ENCODE measurements around the gene HIVEP1. TPM values are rescaled to one million over a fixed set of nuclear protein-coding genes. Genes with fewer than 3 reads are reported as not detected.

The HIVEP1 gene
- total RNA-seq, 1 experiment from 2014 or later = 16.7 TPM

GRCh38 chr6:11974089-11974488, 38.0 kb upstream of the HIVEP1 start:
- no TSS peak for BruUV-seq (replicated peaks)
- ChIA-PET POLR2A (no interaction called here), CTCF (no interaction called here)
- H3K4me1 ChIP-seq (ENCODE audit: control insufficient read depth, insufficient read depth, low read length) = no peaks in the 10 kb centered on the region
- in situ Hi-C loops (cut with HindIII; ENCODE audit: low pct_unique_long_range_greater_than_20kb, low sequenced_read_pairs) = no loop called here
- no peak overlapping the region for H3K27ac ChIP-seq (ENCODE audit: low read length)
- no peaks in the 10 kb centered on the region for H3K27me3 ChIP-seq (ENCODE audit: control insufficient read depth, insufficient read depth, low read length)
- TF ChIP-seq SIN3A (IDR thresholded peaks at IDR 0.05; ENCODE audit: borderline replicate concordance, insufficient read depth, low read depth, low read length) (no peak), POLR2AphosphoS5 (IDR thresholded peaks at IDR 0.05; ENCODE audit: low read depth, low read length) (no peak), CTCF (IDR thresholded peaks at IDR 0.05) (no peak), TCF7L2 (IDR thresholded peaks at IDR 0.05; ENCODE audit: low read depth, low read length) (no peak), REST (IDR thresholded peaks at IDR 0.05; ENCODE audit: insufficient read depth in 1 of 2, low read depth in 2 of 2, low read length in 1 of 2) (no peak)
- no peak for DNase-seq (ENCODE audit: low read depth, low spot score)
- no peak for ATAC-seq
- no peaks in the 10 kb centered on the region for H3K9me3 ChIP-seq (ENCODE audit: control insufficient read depth, insufficient read depth, low read depth, low read length)
- no peak overlapping the region for H3K4me3 ChIP-seq (ENCODE audit: low read depth in 2 of 2, low read length in 2 of 2)
- intact Hi-C loops (cut with micrococcal nuclease; ENCODE audit: unreplicated experiment) = no loop called here
- H3K36me3 ChIP-seq (ENCODE audit: control insufficient read depth, insufficient read depth, low read length) = no peaks in the 10 kb centered on the region

GRCh38 chr6:11975353-11975977, 36.6 kb upstream of the HIVEP1 start:
- BruUV-seq (replicated peaks) = no TSS peak
- Histone ChIP-seq H3K4me1 (ENCODE audit: control insufficient read depth, insufficient read depth, low read length) (no peaks in the 10 kb centered on the region), H3K4me3 (ENCODE audit: low read depth in 2 of 2, low read length in 2 of 2) (no peak overlapping the region), H3K27me3 (ENCODE audit: control insufficient read depth, insufficient read depth, low read length) (no peaks in the 10 kb centered on the region), H3K9me3 (ENCODE audit: control insufficient read depth, insufficient read depth, low read depth, low read length) (no peaks in the 10 kb centered on the region), H3K36me3 (ENCODE audit: control insufficient read depth, insufficient read depth, low read length) (no peaks in the 10 kb centered on the region), H3K27ac (ENCODE audit: low read length) (no peak overlapping the region)
- TF ChIP-seq CTCF (IDR thresholded peaks at IDR 0.05) (no peak), SIN3A (IDR thresholded peaks at IDR 0.05; ENCODE audit: borderline replicate concordance, insufficient read depth, low read depth, low read length) (no peak), POLR2AphosphoS5 (IDR thresholded peaks at IDR 0.05; ENCODE audit: low read depth, low read length) (no peak), REST (IDR thresholded peaks at IDR 0.05; ENCODE audit: insufficient read depth in 1 of 2, low read depth in 2 of 2, low read length in 1 of 2) (no peak), TCF7L2 (IDR thresholded peaks at IDR 0.05; ENCODE audit: low read depth, low read length) (no peak)
- in situ Hi-C loops (cut with HindIII; ENCODE audit: low pct_unique_long_range_greater_than_20kb, low sequenced_read_pairs) = no loop called here
- CTCF ChIA-PET = no interaction called here
- no peak for ATAC-seq
- POLR2A ChIA-PET = no interaction called here
- DNase-seq (ENCODE audit: low read depth, low spot score) = no peak
- intact Hi-C loops (cut with micrococcal nuclease; ENCODE audit: unreplicated experiment) = no loop called here

Measured in Panc1 (cell line).